Keratinocyte (primary cell): ENCODE measurements around the gene ACMSD. TPM values are rescaled to one million over a fixed set of nuclear protein-coding genes. Genes with fewer than 3 reads are reported as not detected.

ENCODE experiments used
- DNase-seq: peaks from one replicate; pipeline ENCODE4 v3.0.0-alpha.2; 2011; ENCODE audit warnings: low read depth, missing footprints, low spot score
- FAIRE-seq: peaks from 2 replicates; lab custom pipeline; 2011; peaks lifted over from hg19 to GRCh38; lab: Jason Lieb, UNC
- H2AFZ ChIP-seq: 2 replicates; pipeline ENCODE4 v1.6.0; 2012; ENCODE audit warnings: low read length, control low read depth, inconsistent platforms; ENCODE audit not compliant: control insufficient read depth
- H3K27ac ChIP-seq: 2 replicates; pipeline ENCODE4 v1.5.1; 2011; ENCODE audit warnings: low read length; ENCODE audit not compliant: control insufficient read depth, insufficient read depth
- H3K27me3 ChIP-seq: 3 replicates; pipeline ENCODE4 v1.6.0; 2011; ENCODE audit warnings: low read length; ENCODE audit not compliant: control insufficient read depth, insufficient read depth; ENCODE audit errors: extremely low read depth
- H3K36me3 ChIP-seq, 2 experiments: 2 replicates in 1 of 2; 3 replicates in 1 of 2; pipeline ENCODE4 v1.5.1; 2011; ENCODE audit warnings: low read length in 2 of 2, mild to moderate bottlenecking in 1 of 2; ENCODE audit not compliant: control insufficient read depth in 2 of 2, insufficient read depth in 2 of 2; ENCODE audit errors: extremely low read depth in 1 of 2
- H3K4me1 ChIP-seq: 3 replicates; pipeline ENCODE4 v1.5.1; 2011; ENCODE audit warnings: low read length; ENCODE audit not compliant: control insufficient read depth, insufficient read depth; ENCODE audit errors: extremely low read depth
- H3K4me2 ChIP-seq: 3 replicates; pipeline ENCODE4 v1.6.0; 2011; ENCODE audit warnings: low read depth, low read length; ENCODE audit not compliant: control insufficient read depth, insufficient read depth; ENCODE audit errors: extremely low read depth
- H3K4me3 ChIP-seq, 3 experiments: fragments of 200-600 bp in 1 of 3; sonication (generic) in 1 of 3; 2 replicates in 2 of 3; 3 replicates in 1 of 3; pipeline ENCODE4 v1.5.1; 2011 to 2016; ENCODE audit warnings: low read length in 3 of 3, mild to moderate bottlenecking in 3 of 3, control low read depth in 2 of 3, inconsistent platforms in 1 of 3, low read depth in 1 of 3, mixed read lengths in 1 of 3, mixed run types in 1 of 3, moderate library complexity in 1 of 3; ENCODE audit not compliant: control insufficient read depth in 2 of 3, insufficient read depth in 2 of 3; ENCODE audit errors: extremely low read depth in 1 of 3
- H3K79me2 ChIP-seq: 2 replicates; pipeline ENCODE4 v1.6.0; 2012; ENCODE audit warnings: low read length; ENCODE audit not compliant: control insufficient read depth, insufficient read depth
- H3K9ac ChIP-seq: 3 replicates; pipeline ENCODE4 v1.6.0; 2011; ENCODE audit warnings: low read length; ENCODE audit not compliant: control insufficient read depth, insufficient read depth; ENCODE audit errors: extremely low read depth
- H3K9me1 ChIP-seq: 3 replicates; pipeline ENCODE4 v1.6.0; 2011; ENCODE audit warnings: low read length; ENCODE audit not compliant: control insufficient read depth, insufficient read depth; ENCODE audit errors: extremely low read depth
- H3K9me3 ChIP-seq: 2 replicates; pipeline ENCODE4 v1.5.1; 2012; ENCODE audit warnings: low read depth, low read length; ENCODE audit not compliant: control insufficient read depth
- H4K20me1 ChIP-seq: 3 replicates; pipeline ENCODE4 v1.6.0; 2011; ENCODE audit warnings: low read length; ENCODE audit not compliant: control insufficient read depth, insufficient read depth; ENCODE audit errors: extremely low read depth
- CTCF ChIP-seq, 3 experiments: IDR thresholded peaks in 1 of 3; conservative IDR thresholded peaks in 1 of 3; optimal IDR thresholded peaks in 1 of 3; 2 replicates in 2 of 3; 3 replicates in 1 of 3; pipeline versions ENCODE3 to v1.5.1; 2011; ENCODE audit warnings: low read length in 3 of 3, mild to moderate bottlenecking in 3 of 3, moderate library complexity in 2 of 3, control low read depth in 1 of 3, inconsistent platforms in 1 of 3; ENCODE audit not compliant: insufficient read depth in 2 of 3; ENCODE audit errors: extremely low read depth in 1 of 3
- EZH2 ChIP-seq: IDR thresholded peaks from one replicate; pipeline ENCODE4 v1.6.1; 2012; ENCODE audit warnings: inconsistent platforms, mild to moderate bottlenecking, low read length, moderate library complexity
- dilution Hi-C: fragments of 300-500 bp; cut with MboI; formaldehyde crosslinking; loops from one replicate; pipeline ENCODE4 v1.7.0; 2020; ENCODE audit warnings: low sequenced_read_pairs; ENCODE audit not compliant: extremely low pct_ligation_motif_present
- polyA plus RNA-seq, 5 experiments: library from polyadenylated mRNA; depleted of rRNA in 3 of 5; stranded (reverse) in 3 of 5; stranded (forward) in 1 of 5; unstranded in 1 of 5; fragments of >200 nt; gene quantifications; 1 replicate in 1 of 5; 2 replicates in 3 of 5; 3 replicates in 1 of 5; pipeline versions ENCODE4 v1.2.1 to v1.2.3, GENCODE V29; 2011 to 2012; ENCODE audit warnings: missing spikeins in 2 of 5, low read depth in 1 of 5, low replicate concordance in 1 of 5

ACMSD gene
- polyA plus RNA-seq, 1 donor (not counting 4 experiments of a cell fraction or from before 2014, with no cell fraction given) = not detected

GRCh38 chr2:134910763-134911399, 72.5 kb downstream of the ACMSD start:
- no peak for DNase-seq
- H3K27me3 ChIP-seq = no peaks in the 10 kb centered on the region
- H3K79me2 ChIP-seq = no peaks in the 10 kb centered on the region
- no peaks in the 10 kb centered on the region for H4K20me1 ChIP-seq
- TF ChIP-seq EZH2 (no peak), CTCF (optimal IDR thresholded peaks at IDR 0.05 in 1 of 3, IDR thresholded peaks at IDR 0.05 in 1 of 3, conservative IDR thresholded peaks at IDR 0.05 in 1 of 3; ENCODE audit: extremely low read depth in 1 of 3, insufficient read depth in 2 of 3, low read length in 3 of 3) (no peak)
- FAIRE-seq = no peak
- H3K9ac ChIP-seq = no peak overlapping the region
- no peak overlapping the region for H3K4me2 ChIP-seq
- no peak overlapping the region for H3K4me3 ChIP-seq
- no peak overlapping the region for H3K27ac ChIP-seq
- no peaks in the 10 kb centered on the region for H3K9me1 ChIP-seq
- H3K9me3 ChIP-seq = no peaks in the 10 kb centered on the region
- H2AFZ ChIP-seq = no peak overlapping the region
- dilution Hi-C loops = no loop called here
- no peaks in the 10 kb centered on the region for H3K36me3 ChIP-seq
- H3K4me1 ChIP-seq = peaks cover 11% of the 10 kb centered on the region

GRCh38 chr2:134911400-134911785, 73.0 kb downstream of the ACMSD start:
- DNase-seq (no peak), FAIRE-seq (no peak)
- no peak for TF ChIP-seq CTCF (optimal IDR thresholded peaks at IDR 0.05 in 1 of 3, IDR thresholded peaks at IDR 0.05 in 1 of 3, conservative IDR thresholded peaks at IDR 0.05 in 1 of 3; ENCODE audit: extremely low read depth in 1 of 3, insufficient read depth in 2 of 3, low read length in 3 of 3)
- no peak for TF ChIP-seq EZH2
- H3K9me3 ChIP-seq = no peaks in the 10 kb centered on the region
- H3K4me1 ChIP-seq = peaks cover 11% of the 10 kb centered on the region
- no peaks in the 10 kb centered on the region for H3K79me2 ChIP-seq
- no peaks in the 10 kb centered on the region for H3K9me1 ChIP-seq
- no peak overlapping the region for H3K4me2 ChIP-seq
- no peaks in the 10 kb centered on the region for H4K20me1 ChIP-seq
- H3K36me3 ChIP-seq = no peaks in the 10 kb centered on the region
- no peak overlapping the region for H3K4me3 ChIP-seq
- H3K27me3 ChIP-seq = no peaks in the 10 kb centered on the region
- H2AFZ ChIP-seq = no peak overlapping the region
- dilution Hi-C loops = no loop called here
- no peak overlapping the region for H3K9ac ChIP-seq
- no peak overlapping the region for H3K27ac ChIP-seq
